Measurements from ENCODE around the gene GPR180. TPM values are rescaled to one million over a fixed set of nuclear protein-coding genes. Genes with fewer than 3 reads are reported as not detected.

Gene GPR180
- total RNA-seq, 1 donor from 2014 or later = 11.7 TPM

GRCh38 chr13:94567581-94567980, 34.1 kb upstream of the GPR180 start:
- Mint-ChIP-seq H3K27ac (ENCODE audit: unreplicated experiment) (no peak overlapping the region), H3K36me3 (ENCODE audit: low read depth) (peaks cover 20% of the 10 kb centered on the region), H3K9me3 (ENCODE audit: low read depth) (no peaks in the 10 kb centered on the region), H3K4me3 (ENCODE audit: unreplicated experiment) (no peak overlapping the region), H3K27me3 (ENCODE audit: low read depth) (no peaks in the 10 kb centered on the region), H3K4me1 (ENCODE audit: low read depth) (no peaks in the 10 kb centered on the region)
- no peak for DNase-seq (ENCODE audit: low spot score)
- TF ChIP-seq CTCF (IDR thresholded peaks at IDR 0.05) = no peak

GRCh38 chr13:94568443-94568842, 33.2 kb upstream of the GPR180 start:
- Mint-ChIP-seq H3K4me1 (ENCODE audit: low read depth) (no peaks in the 10 kb centered on the region), H3K4me3 (ENCODE audit: unreplicated experiment) (no peak overlapping the region), H3K27me3 (ENCODE audit: low read depth) (no peaks in the 10 kb centered on the region), H3K27ac (ENCODE audit: unreplicated experiment) (no peak overlapping the region), H3K9me3 (ENCODE audit: low read depth) (no peaks in the 10 kb centered on the region), H3K36me3 (ENCODE audit: low read depth) (peaks cover 25% of the 10 kb centered on the region)
- DNase-seq (ENCODE audit: low spot score) = no peak
- TF ChIP-seq CTCF (IDR thresholded peaks at IDR 0.05) = no peak

GRCh38 chr13:94569615-94570014, 32.0 kb upstream of the GPR180 start:
- no peak for TF ChIP-seq CTCF (IDR thresholded peaks at IDR 0.05)
- Mint-ChIP-seq H3K36me3 (ENCODE audit: low read depth) (peaks cover 31% of the 10 kb centered on the region), H3K4me3 (ENCODE audit: unreplicated experiment) (no peak overlapping the region), H3K27me3 (ENCODE audit: low read depth) (no peaks in the 10 kb centered on the region), H3K9me3 (ENCODE audit: low read depth) (no peaks in the 10 kb centered on the region), H3K4me1 (ENCODE audit: low read depth) (no peaks in the 10 kb centered on the region), H3K27ac (ENCODE audit: unreplicated experiment) (no peak overlapping the region)
- no peak for DNase-seq (ENCODE audit: low spot score)

GRCh38 chr13:94579063-94579462, 22.6 kb upstream of the GPR180 start:
- H3K27me3 Mint-ChIP-seq (ENCODE audit: low read depth) = no peaks in the 10 kb centered on the region
- no peak for TF ChIP-seq CTCF (IDR thresholded peaks at IDR 0.05)
- no peak overlapping the region for H3K27ac Mint-ChIP-seq (ENCODE audit: unreplicated experiment)
- H3K4me3 Mint-ChIP-seq (ENCODE audit: unreplicated experiment) = no peak overlapping the region
- H3K36me3 Mint-ChIP-seq (ENCODE audit: low read depth) = peaks cover 36% of the 10 kb centered on the region
- DNase-seq (ENCODE audit: low spot score) = no peak
- no peaks in the 10 kb centered on the region for H3K4me1 Mint-ChIP-seq (ENCODE audit: low read depth)
- H3K9me3 Mint-ChIP-seq (ENCODE audit: low read depth) = no peaks in the 10 kb centered on the region

GRCh38 chr13:94583926-94584325, 17.7 kb upstream of the GPR180 start:
- no peak overlapping the region for H3K4me3 Mint-ChIP-seq (ENCODE audit: unreplicated experiment)
- no peaks in the 10 kb centered on the region for H3K4me1 Mint-ChIP-seq (ENCODE audit: low read depth)
- TF ChIP-seq CTCF (IDR thresholded peaks at IDR 0.05) = no peak
- no peaks in the 10 kb centered on the region for H3K27me3 Mint-ChIP-seq (ENCODE audit: low read depth)
- DNase-seq (ENCODE audit: low spot score) = no peak
- H3K36me3 Mint-ChIP-seq (ENCODE audit: low read depth) = peaks cover 37% of the 10 kb centered on the region
- H3K9me3 Mint-ChIP-seq (ENCODE audit: low read depth) = no peaks in the 10 kb centered on the region
- H3K27ac Mint-ChIP-seq (ENCODE audit: unreplicated experiment) = no peak overlapping the region

Data from chondrocyte (in vitro differentiated cells).